ES-I3 (cell line): ENCODE measurements around the gene GEMIN7.

Experiments
- H3K36me3 ChIP-seq: 2 replicates; pipeline ENCODE4 v1.6.1; 2013; ENCODE audit warnings: mild to moderate bottlenecking, low read length, control low read depth, moderate library complexity; ENCODE audit not compliant: insufficient read depth
- H3K4me1 ChIP-seq: 2 replicates; pipeline ENCODE4 v1.6.1; 2013; ENCODE audit warnings: mild to moderate bottlenecking, control low read depth, low read length; ENCODE audit not compliant: insufficient read depth
- H3K9ac ChIP-seq: 2 replicates; pipeline ENCODE4 v1.6.1; 2013; ENCODE audit warnings: low read depth, mild to moderate bottlenecking, low read length, moderate library complexity
- H3K9me3 ChIP-seq: 2 replicates; pipeline ENCODE4 v1.6.1; 2013; ENCODE audit warnings: mild to moderate bottlenecking, low read length, moderate library complexity; ENCODE audit not compliant: control insufficient read depth, insufficient read depth

The GEMIN7 gene

GRCh38 chr19:45079063-45079910 is at the start of gene GEMIN7:
Gene GEMIN7 (plus strand): TSS chr19:45079260. CDS start chr19:45090115, 10,855 bp downstream.
- Histone ChIP-seq H3K36me3 (peaks cover 3% of the 10 kb centered on the region), H3K9me3 (no peaks in the 10 kb centered on the region), H3K9ac (peak within 1 kb of the TSS; percentile 96), H3K4me1 (peaks cover 23% of the 10 kb centered on the region)

GRCh38 chr19:45030825-45031224 is 48.2 kb upstream of the GEMIN7 start:
- no peaks in the 10 kb centered on the region for H3K4me1 ChIP-seq
- no peak overlapping the region for H3K9ac ChIP-seq
- H3K36me3 ChIP-seq: no peaks in the 10 kb centered on the region
- no peaks in the 10 kb centered on the region for H3K9me3 ChIP-seq

GRCh38 chr19:45032421-45032820 is 46.6 kb upstream of the GEMIN7 start:
- H3K9me3 ChIP-seq: no peaks in the 10 kb centered on the region
- H3K4me1 ChIP-seq: no peaks in the 10 kb centered on the region
- H3K36me3 ChIP-seq: no peaks in the 10 kb centered on the region
- H3K9ac ChIP-seq: no peak overlapping the region

GRCh38 chr19:45035755-45036154 is 43.3 kb upstream of the GEMIN7 start:
- Histone ChIP-seq H3K9ac (no peak overlapping the region), H3K36me3 (no peaks in the 10 kb centered on the region; the same call in 1 of the 2 replicates), H3K4me1 (peaks cover 5% of the 10 kb centered on the region; the same call in 1 of the 2 replicates), H3K9me3 (no peaks in the 10 kb centered on the region)

- H3K9ac ChIP-seq: no peak overlapping the region
- H3K4me1 ChIP-seq: peaks cover 5% of the 10 kb centered on the region; the same call in 1 of the 2 replicates
- no peaks in the 10 kb centered on the region for H3K9me3 ChIP-seq
- H3K36me3 ChIP-seq: no peaks in the 10 kb centered on the region; the same call in 1 of the 2 replicates
These were observed 41.5 kb upstream of the GEMIN7 start for GRCh38 chr19:45037393-45038169.

- H3K36me3 ChIP-seq: no peaks in the 10 kb centered on the region; the same call in 1 of the 2 replicates
- H3K9me3 ChIP-seq: no peaks in the 10 kb centered on the region
- peaks cover 5% of the 10 kb centered on the region; the same call in 1 of the 2 replicates for H3K4me1 ChIP-seq
- peak within 1 kb of the TSS; percentile 95 for H3K9ac ChIP-seq
These were observed 39.8 kb upstream of the GEMIN7 start, which contains the start of gene CLASRP for GRCh38 chr19:45038931-45039893. Gene CLASRP (plus strand): TSS chr19:45039045. CDS start chr19:45040213, 1,168 bp downstream.

- H3K4me1 ChIP-seq: peaks cover 5% of the 10 kb centered on the region; the same call in 1 of the 2 replicates
- H3K9me3 ChIP-seq: no peaks in the 10 kb centered on the region
- peak overlapping the region; percentile 95; the same call in 1 of the 2 replicates for H3K9ac ChIP-seq
- peaks cover 6% of the 10 kb centered on the region for H3K36me3 ChIP-seq
These were observed 38.8 kb upstream of the GEMIN7 start for GRCh38 chr19:45040059-45040771.

- Histone ChIP-seq H3K9me3 (no peaks in the 10 kb centered on the region), H3K4me1 (peaks cover 5% of the 10 kb centered on the region; the same call in 1 of the 2 replicates), H3K36me3 (peaks cover 6% of the 10 kb centered on the region), H3K9ac (no peak overlapping the region)
These were observed 37.9 kb upstream of the GEMIN7 start for GRCh38 chr19:45041125-45041524.

- Histone ChIP-seq H3K36me3 (peaks cover 9% of the 10 kb centered on the region), H3K4me1 (0 out of 2 replicates have a peak, but pooled peaks cover 5% of the 10 kb centered on the region), H3K9ac (no peak overlapping the region), H3K9me3 (no peaks in the 10 kb centered on the region)
These were observed 33.2 kb upstream of the GEMIN7 start for GRCh38 chr19:45045671-45046353.

GRCh38 chr19:45046355-45046754 is 32.7 kb upstream of the GEMIN7 start:
- Histone ChIP-seq H3K9me3 (no peaks in the 10 kb centered on the region), H3K9ac (no peak overlapping the region), H3K36me3 (peaks cover 9% of the 10 kb centered on the region), H3K4me1 (0 out of 2 replicates have a peak, but pooled peaks cover 5% of the 10 kb centered on the region)

- no peak overlapping the region for H3K9ac ChIP-seq
These were observed 31.8 kb upstream of the GEMIN7 start for GRCh38 chr19:45047188-45047797.

GRCh38 chr19:45049073-45049736 is 29.9 kb upstream of the GEMIN7 start:
- Histone ChIP-seq H3K9ac (no peak overlapping the region), H3K4me1 (0 out of 2 replicates have a peak, but pooled peaks cover 5% of the 10 kb centered on the region), H3K36me3 (peaks cover 14% of the 10 kb centered on the region), H3K9me3 (no peaks in the 10 kb centered on the region)

More at GRCh38 chr19:45047188-45047797, 31.8 kb upstream of the GEMIN7 start:
- H3K36me3 ChIP-seq: peaks cover 9% of the 10 kb centered on the region
- 0 out of 2 replicates have a peak, but pooled peaks cover 5% of the 10 kb centered on the region for H3K4me1 ChIP-seq
- no peaks in the 10 kb centered on the region for H3K9me3 ChIP-seq
